ENCODE data around the gene GPR146.
A peak's percentile ranks its signal among the peaks of the same experiment; 100 is the strongest.

Gene GPR146

GRCh38 chr7:1079546-1079945, 35.2 kb downstream of the GPR146 start:
- DNase-seq = no peak

DNA sequence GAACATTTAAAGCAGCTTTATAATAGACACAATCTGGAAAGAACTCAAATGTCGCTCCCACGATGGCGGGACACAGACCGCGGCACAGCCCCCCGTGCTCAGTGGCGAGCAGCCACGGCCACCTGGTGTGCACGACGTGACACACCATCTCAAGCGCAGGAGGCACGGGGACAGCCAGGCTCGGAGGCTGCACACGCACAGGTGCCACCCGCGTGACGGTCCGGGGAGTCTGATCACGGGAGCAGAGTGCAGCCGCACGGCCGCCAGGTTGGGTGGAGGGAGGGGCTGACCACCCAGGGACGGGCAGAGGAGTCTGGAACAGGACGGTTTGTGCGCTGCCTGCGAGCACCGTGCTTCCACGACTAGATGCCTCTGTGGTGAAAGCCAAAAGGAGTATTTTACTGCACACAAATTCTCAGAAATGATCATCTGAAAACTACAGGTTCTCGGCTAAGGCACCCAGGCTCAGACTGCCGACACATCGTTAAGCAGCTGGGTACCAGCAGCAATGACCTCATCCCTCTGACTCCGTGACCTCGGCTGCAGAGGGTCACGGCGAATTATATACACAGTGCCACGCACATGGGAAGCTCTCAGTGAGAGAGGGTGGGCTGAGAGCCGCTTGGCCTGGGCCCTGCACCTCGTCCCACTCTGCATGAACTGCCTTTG, 36.0 kb downstream of the GPR146 start:
- DNase-seq = no peak

DNA sequence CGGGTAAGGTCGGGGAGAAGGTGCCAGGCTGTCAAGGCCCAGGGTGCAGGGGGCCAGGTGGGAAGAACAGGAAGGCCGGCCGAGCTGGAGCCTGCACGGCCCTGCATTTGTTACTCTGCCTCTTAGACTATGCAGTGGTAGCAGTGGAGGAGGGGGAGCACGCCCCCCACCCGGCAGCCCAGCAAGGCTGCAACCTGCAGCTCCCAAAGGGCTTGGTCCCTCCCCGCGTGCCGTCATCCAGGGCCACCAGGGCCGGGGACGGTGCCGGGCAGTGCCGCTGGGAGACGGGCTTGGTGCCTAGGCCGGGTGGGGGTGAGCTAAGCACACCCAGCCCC, 36.5 kb downstream of the GPR146 start:
- no peak for DNase-seq

DNA sequence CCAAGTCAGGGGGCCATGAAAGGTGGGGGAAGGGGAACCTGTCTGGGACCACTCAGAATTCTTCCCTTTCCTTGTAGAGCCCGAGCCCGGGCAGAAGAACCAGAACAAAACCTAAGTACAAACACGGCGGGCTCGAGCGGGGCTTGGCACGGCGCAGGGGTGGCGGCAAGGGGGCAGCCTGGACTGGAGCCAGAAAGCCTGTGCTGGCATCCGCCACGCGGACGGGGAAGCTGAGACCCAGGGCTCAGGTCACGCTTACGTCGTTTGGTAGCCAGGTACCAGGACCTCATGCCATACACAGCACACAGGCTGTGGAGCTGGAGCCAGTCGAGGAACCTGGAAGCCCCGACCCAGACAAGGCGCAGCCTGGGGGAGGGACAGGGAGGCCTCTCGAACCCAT, 37.0 kb downstream of the GPR146 start:
- DNase-seq = no peak

- DNase-seq = no peak
These were observed 37.6 kb downstream of the GPR146 start for GRCh38 chr7:1081931-1082401.

DNA sequence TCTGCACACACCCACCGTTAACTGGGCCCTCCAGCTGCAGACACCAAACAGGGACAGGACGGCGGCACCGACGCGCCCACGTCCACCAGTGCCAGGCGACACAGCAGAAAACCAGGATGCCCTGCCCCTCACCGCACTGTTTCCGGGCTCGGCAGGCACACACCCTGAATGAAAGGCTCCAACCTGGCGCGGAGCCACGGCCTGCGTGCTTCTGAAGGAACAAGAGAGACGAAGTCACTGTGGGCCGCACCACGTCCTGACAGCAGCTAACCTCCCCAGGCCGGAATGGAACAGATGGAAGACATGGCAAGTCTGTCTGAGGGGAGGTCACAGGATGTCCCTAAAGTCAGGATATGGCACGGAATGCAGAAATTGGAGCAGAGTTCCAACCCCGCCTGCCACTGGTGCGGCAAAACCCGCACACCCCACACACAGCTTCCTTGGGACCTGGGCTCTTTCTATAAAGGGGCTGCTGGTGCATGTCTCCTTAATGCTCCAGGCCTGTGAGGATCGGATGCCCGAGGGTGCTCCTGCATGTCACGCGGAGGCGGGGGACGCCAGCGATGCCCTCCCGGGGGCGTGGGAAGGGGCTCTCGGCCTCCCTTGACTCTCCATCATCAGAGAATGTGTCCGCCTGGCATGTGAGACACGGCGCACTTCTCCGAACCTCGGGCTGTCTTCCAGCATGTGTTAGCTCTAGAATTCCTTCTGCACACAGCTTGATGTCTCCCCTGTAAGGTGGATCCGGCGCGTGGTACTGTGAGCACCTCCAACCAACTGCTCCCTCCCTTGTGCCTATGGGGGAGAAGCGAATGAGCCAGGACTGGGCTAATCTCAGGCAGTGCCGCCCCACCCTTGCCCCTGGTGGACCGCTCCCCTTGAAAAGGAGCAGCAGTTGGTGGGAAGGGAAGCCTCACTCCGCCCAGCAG, 39.6 kb downstream of the GPR146 start:
- DNase-seq = no peak

- DNase-seq = no peak
These were observed 40.9 kb downstream of the GPR146 start for GRCh38 chr7:1085266-1085665.

DNA sequence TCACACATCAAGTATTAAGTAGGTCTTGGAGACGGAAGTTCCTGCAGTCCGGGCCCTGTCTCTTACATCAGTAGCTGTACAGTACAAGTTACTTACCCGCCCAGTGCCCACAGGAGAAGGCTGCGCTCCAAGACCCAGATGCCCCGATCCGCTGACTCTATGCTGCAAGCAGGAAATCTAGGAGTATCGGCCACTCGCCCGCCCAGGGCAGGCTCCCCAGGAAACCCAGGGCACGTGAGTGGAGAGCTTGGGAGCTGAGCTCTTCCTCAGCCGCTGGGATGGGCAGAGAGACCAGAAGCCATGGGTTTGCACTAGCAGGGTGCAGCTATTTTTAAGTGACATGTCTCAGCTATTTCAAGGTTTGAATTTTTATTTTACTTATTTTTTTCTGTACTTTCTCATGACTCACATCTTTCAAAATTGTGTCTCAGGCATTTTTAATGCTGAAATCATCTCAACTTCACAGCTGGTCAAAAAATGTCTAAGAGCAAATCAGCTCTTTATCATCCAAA, 41.6 kb downstream of the GPR146 start:
- no peak for DNase-seq

DNA sequence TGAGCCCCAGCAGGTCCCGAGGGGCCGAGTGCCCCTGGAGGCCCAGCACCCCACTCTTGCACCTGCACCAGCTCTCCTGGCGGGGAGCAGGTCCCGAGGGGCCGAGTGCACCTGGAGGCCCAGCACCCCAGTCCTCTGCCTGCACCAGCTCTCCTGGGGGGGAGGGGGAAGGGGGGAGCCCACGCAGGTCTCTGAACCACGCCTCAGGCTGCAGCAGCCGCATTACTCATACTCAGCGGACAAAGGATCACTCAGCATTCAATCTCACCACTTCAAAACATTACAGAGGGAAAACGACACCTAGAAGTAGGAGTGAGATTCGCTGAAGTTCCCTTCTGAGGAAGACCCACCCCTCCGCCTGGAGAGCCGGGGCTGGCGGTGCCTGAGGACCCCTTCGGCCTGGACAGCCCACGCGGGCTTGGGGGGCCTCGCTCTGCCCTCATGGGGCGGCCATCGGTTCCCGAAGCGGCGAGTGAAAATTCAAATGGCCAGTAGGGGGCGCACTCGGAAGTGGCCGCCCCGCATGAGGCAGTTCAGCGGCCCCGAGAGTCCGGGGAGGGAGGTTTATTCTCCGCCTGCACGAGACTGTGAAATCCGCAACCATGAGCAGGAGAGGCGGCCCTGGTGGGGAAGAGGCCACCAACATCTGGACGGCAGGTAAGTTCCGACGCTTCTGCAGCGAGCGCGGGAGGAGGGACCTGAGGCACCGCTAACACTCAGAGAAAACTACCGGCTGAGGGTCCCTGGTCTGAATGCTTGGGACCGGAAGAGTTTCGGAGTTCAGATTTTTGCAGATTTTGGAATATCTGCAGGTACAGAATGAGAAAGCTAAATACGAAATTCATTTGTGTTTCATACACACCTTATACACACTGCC, 42.5 kb downstream of the GPR146 start:
- peak; percentile 32 to 84 for DNase-seq

DNA sequence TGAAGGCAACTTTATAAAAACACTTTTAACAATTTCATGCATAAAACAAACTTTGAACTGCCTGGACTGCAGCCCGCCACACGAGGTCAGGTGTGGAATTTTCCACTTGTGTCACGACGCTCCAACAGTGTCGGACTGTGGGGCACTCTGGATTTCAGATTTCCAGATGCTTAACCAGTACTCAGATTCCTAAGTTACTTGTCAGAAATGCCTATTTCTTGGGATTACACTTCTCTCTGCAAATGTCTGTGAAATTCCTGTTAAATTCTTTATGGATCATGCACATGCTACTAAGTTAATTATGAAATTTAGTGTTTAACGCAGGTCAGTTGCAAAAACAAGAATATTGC, 43.1 kb downstream of the GPR146 start:
- no peak for DNase-seq

- DNase-seq = no peak
These were observed 43.9 kb downstream of the GPR146 start, which contains the start of gene GPER1 for GRCh38 chr7:1087952-1088920. Gene GPER1 (plus strand): TSS chr7:1088113. CDS start chr7:1091729, 3,616 bp downstream.

- no peak for DNase-seq
These were observed 45.9 kb downstream of the GPR146 start for GRCh38 chr7:1090236-1090635.

GRCh38 chr7:1090686-1091643, 46.6 kb downstream of the GPR146 start:
- peak; percentile 61 to 63 for DNase-seq

DNA sequence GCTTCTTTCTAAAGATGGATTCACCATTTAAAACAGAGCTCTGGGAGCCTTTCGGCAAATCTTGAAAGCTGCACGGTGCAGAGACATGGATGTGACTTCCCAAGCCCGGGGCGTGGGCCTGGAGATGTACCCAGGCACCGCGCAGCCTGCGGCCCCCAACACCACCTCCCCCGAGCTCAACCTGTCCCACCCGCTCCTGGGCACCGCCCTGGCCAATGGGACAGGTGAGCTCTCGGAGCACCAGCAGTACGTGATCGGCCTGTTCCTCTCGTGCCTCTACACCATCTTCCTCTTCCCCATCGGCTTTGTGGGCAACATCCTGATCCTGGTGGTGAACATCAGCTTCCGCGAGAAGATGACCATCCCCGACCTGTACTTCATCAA, 47.3 kb downstream of the GPR146 start:
- DNase-seq = no peak

- DNase-seq = no peak
These were observed 47.9 kb downstream of the GPR146 start for GRCh38 chr7:1092161-1092632.

DNA sequence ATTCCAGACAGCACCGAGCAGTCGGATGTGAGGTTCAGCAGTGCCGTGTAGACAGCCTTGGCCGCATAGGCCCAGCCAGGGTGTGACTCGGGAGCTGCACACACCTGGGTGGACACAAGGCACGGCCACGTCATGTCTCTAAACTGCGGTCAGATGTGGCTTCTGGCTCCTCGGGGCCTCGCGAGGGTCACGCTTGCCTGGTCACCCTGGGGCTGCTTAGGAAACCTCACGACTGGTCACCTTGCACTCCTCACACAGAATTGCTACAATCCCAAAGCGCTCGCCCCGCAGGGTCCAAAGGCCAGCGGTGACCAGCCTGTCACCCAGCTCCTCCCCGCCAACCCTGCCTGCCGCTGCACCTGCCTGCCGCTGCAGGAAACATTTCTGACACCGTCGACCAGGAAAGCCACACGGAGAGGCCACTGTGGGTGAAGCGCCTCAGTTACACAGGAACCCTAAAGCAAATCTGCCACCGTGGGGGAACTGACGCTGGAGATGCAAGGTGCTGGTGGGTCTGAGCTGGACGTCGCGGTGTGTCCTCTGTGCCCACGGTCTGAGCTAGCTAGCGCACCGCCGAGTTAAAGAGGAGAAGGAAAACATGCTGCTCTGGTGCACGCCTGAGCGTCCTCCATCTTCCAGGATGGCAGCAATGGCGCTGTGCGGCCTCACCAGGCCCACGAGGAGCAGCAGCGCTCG, 48.6 kb downstream of the GPR146 start:
- DNase-seq = no peak

- DNase-seq = no peak
These were observed 49.1 kb downstream of the GPR146 start for GRCh38 chr7:1093502-1093843.

GRCh38 chr7:1093916-1094508, 49.7 kb downstream of the GPR146 start:
- DNase-seq = no peak

DNA sequence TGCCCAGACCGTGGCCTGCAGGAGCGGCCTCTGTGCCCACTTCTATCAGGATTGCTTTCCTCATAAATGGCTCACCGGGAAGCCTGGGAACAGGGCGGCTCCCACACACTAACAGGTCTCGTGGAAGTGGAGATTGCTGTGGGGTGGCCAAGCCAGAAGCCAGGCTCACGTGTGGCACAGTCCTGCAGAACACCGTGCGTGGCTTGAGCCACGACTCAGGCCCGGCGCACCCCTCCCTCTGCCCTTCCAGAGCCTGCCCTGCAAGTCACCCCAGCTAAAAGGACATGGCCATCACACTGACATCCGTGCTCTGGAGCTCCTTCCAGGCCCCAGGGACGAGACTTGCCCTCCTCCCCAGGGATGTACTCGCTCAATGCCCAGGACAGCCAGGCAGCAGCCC, 50.5 kb downstream of the GPR146 start:
- no peak for DNase-seq

Measured in inflammatory macrophage treated with lipopolysaccharide for 1 hour (primary cell).